ENCODE results near the gene PTTG1IP.
"Not testable (repeated sequence)": the region's sequence is repeated elsewhere in the genome, so short reads cannot be mapped to it uniquely, and the experiment has no call there.

The PTTG1IP gene

DNA sequence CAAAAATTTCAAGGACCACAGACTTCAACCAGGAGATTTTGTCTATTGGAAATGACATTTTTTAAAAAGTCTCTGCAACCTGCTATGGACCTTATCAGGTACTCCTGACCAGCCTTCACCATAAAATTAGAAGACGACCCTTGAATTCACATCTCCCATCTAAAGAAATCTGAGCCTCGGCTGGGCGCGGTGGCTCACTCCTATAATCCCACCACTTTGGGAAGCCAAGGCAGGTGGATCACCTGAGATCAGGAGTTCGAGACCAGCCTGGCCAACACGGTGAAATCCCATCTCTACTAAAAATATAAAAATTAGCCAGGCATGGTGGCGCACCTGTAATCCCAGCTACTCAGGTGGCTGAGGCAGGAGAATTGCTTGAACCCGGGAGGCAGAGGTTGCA, 5.7 kb upstream of the PTTG1IP start:
- not testable (repeated sequence) for DNase-seq

DNA sequence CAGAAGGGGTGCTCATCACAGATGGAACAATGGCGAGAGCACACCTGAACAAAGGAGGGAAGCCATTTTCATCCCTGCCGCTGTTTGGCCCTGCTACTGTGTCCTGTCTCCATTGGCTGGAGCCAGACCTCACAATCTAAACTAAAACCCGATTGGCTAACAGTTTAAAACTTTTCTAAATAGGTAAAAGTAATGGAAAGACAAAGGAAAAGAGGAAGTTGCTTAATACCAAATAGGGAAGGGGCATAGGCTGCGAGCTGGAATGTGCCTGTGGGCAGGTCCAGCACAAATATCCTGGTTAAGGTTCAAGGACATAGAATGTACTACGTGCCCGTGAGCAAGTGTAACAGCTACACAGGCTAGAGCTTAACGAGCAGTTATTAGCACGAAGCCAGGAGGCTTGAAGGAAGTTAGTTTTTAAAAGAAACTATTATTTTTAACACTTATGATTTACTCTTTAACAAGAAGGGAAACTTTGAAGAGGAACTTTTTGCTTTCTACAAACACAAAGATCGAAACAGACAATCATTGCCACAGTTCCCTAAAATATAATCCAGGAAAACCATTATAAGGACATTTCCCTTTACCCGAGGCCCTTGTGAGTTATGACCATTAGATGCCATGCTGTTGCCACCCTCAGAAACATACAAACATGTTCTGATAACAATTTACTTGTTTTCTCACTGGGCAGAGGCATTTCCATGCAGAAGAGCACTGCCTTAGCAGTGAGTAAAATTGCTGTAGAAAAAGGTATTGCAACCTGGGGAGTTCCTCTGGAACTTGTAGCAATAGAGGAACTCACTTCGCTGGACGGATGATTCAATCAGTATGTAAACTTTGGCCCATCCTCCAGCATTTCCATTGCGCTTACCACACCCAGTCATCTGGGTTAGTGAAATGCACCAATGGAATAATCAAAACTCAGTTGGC, 4.8 kb upstream of the PTTG1IP start:
- no peak for DNase-seq

DNA sequence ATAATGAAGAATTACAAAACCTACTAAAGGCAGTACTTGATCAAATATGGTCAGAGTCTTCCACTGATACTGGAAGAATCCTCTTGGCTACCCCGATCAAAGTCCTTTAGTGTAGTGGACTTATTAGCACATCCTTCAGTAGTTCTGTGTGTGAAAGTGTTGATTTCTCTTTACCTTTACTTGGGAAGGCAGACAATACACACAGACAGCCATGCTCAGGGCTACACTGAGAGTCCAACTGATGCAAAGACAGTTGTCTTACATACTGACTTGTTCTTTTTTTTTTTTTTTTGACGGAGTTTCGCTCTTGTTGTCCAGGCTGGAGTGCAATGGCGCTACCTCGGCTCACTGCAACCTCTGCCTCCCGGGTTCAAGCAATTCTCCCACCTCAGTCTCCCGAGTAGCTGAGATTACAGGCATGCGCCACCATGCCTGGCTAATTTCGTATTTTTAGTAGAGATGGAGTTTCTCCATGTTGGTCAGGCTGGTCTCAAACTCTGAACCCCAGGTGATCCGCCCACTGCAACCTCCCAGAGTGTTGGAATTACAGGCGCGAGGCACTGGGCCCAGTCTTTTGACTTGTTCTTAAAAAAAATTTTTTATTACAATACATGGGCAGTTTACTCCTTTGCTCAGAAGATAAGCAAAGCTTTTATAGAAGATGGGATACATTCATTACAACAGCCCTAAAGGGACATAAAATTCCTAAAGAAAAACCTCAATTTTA, 3.5 kb upstream of the PTTG1IP start:
- DNase-seq = no peak

DNA sequence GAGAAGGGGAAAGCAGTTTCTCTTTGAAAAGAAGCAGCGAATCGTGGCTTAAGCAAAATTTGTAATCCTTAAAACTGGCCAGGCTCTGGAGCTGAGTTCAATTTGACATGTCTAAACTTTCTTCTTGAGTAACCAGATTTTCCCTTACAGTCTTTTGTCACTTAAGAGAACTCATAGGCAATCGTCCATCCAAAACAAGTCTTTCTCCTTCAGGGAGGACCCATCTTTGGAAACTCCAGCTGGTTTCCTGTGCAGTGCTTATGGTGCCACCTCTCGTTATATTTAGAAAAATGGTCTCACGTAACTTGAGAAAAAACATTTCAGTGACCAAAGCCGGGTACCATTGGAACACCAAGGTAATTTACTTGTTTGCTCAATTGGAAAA, 1.8 kb upstream of the PTTG1IP start:
- no peak for DNase-seq

DNA sequence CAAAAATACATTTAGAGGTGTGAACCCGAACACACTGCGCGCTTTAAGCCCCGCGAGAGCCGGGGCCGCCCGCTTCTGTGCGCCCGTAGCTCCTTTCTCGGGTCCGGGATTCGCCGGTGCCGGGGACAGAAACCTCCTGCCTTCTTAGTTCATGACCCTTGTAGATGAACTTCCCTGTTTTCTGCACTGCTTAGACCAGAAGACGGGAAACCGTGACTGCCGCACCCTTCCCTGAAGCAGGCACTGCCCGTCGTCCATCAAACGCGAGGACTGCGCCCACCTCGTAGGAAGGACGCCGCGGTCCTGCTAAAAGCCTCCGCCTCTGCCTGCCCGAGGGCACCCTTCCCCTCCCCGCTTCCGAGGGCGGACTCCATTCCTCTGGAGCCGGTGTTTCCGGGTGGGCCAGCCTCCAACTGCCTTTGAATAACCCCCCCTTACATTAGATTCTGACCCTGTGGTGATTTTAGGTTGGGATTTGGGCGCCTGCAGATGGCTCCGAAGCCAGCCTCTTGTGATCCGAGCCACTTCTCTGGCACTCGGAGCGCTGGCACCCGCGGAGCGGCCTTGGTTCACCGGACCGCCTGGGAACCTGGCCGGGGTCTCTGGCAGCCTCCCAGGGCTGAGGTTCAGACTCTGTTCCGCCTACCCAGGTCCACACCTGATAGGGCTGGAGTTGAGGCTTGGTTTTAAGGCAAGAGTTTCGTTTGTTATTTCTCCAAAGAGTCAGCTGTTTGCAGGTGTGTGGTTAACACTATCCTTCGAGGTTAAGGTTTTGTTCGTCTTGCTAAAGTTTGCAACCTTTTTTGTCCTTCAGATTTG, 1.2 kb upstream of the PTTG1IP start:
- peak; percentile 79 for DNase-seq

DNA sequence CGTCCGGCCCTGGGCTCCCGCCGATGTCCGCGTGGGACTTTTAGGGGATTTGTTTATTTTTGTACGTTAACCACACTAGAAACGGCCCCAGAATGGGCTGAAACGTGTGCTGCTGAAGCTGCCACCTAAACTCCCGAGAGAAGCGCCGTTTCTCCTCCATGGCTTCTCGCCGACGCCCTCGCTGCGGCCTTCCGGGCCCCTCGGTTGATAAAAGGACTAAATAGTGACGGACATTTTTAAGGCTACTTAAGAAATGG, 678 bp upstream of the PTTG1IP start:
- DNase-seq = no peak

DNA sequence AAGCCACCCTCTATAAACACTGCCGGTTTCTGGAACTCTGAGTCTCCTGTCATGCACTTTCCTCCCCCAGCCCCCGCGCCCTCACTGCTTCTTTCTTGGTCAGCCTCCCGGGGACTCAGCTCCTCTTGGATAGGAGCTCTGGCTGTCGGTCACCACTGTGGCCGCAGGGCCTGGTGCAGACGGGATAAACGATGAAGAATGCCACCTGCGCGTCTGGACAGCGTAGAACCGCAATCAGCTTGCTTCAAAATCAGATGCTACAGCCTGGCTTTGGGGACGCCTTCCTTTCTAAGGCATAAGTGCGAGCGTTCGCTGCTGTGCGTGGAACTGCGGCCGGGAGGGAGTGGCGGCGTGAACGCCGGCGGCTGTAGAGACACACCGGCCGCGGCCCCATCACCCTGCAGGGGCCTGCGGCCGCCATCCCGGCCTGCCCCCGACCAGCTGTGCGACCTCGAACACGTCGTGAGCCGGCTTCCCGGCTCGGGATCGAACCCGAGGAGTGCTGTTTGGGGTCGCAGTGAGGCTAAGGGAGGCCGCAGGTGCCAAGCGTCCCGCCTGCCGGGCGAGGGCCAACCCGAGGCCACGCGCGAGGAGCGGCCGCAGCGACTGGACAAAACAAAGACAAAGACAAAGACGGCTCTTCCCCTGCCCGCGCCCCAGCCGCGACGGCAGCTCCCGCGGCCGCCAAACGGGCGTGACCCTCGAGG, 688 bp downstream of the PTTG1IP start:
- peak; percentile 70 for DNase-seq

DNA sequence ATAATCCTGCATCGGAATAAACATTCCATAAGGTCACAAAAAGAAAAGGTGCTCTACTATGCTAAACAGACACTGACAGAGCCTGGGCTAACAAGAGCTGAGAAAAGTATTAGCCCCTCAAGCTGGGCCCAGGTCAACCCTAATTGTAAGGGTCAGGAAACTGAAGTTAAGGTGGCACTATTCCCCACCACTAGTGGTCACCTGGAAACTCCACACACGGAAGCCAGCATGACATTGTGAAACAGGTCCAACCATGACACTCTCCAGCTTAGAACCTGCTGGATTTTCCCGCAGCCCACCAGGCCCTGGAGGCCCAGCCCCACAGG, 1.2 kb downstream of the PTTG1IP start:
- no peak for DNase-seq

DNA sequence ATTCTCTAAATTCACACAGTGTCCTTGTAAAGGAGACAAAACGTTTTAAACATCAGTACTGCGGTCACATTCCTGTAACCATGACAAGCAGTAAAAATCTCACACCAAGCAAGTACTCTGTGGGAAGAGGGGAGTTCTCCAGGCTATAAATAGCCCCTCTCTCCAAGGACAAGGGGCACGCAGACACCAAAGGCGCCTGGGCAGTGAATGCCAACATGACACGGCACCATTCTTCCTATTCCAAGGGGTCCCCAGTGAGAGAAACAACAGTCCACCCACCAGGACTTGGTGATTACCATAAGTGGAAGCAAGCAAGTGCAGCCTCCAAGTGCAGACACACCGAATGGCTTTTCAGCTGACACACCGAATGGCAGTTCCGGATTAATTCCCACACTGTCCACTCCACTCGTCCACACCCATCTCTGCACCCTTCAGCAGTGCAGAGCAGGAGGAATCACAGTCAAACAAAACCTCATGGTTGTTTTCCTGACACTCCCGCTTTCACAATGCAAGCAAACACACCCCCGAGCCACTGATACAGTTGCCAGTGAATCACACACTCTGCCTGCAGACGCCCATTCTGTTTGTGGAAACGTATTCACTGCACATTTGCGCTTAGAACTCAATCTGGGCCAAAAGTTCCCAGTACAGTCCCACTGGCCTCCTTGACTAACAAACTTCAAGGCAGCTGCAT, 1.8 kb downstream of the PTTG1IP start:
- DNase-seq = no peak

DNA sequence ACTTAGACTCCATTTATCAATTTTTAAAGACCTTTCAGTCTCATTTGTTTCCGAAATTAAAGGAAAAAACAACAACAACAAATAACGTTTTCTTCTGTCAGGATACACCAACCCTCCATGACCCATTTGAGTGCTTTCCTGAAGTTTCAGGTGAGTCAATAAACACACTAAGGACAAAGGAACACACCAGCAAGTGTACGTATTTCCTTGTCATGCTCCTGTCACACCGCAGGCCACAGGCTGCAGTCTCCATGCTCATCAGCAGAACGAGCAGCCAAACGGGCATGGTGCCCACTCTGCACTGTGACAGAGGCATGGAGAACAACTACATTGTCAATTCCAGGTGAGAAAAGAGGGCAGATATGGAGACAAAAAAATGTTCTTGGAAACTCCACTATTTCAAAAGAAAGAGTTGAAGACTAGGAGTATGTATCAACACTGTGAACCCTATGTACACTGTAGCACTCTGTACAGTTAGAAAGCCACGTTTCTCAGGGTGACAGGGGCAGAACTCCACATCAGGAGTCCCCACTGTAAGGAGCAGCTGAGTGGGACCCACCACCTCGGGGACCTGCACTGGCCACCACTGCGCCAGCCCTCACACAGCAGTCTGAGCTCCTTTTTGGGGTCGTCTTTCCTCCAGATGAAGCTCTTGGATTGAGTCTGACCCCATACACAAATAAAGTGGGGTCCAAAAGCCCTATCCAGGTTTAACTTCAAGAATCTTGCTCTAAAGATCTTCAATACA, 2.6 kb downstream of the PTTG1IP start:
- peak; percentile 76 for DNase-seq

DNA sequence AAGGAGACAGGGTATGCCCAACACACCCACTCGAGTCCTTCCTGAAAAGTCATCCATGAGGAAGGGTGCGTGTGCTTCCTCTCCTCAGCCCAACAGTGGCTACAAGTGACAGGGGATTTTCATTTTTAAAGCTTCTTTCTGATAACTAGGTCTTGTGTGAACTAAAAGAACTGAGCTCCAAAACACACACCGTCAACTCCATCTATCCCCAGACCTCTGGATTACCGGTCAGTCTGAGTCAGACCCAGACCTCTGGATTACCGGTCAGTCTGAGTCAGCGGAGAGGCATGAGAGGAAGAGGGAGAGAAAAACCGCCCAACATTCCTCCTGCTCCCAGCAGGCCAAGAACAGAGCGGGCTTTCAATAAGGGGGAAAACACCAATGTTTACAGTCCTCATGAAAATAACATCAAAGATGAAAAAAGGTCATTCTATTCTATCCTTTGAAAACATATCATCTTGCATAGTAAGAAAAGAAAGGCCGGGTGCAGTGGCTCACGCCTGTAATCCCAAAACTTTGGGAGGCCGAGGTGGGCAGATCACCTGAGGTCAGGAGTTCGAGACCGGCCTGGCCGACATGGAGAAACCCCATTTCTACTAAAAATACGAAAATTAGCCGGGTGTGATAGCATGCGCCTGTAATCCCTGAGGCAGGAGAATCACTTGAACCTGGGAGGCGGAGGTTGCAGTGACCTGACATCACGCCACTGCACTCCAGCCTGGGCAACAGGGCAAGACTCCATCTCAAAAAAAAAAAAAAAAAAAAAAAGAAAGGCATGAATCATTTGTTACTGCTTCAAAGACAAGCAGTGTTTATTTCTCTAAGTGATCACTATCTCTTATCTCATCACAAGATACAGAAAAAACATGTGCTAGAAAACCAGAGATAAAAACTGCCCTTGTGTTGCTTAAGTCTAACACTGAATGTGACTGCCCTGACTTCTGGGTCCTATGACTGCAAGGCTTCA, 3.4 kb downstream of the PTTG1IP start:
- no peak for DNase-seq

DNA sequence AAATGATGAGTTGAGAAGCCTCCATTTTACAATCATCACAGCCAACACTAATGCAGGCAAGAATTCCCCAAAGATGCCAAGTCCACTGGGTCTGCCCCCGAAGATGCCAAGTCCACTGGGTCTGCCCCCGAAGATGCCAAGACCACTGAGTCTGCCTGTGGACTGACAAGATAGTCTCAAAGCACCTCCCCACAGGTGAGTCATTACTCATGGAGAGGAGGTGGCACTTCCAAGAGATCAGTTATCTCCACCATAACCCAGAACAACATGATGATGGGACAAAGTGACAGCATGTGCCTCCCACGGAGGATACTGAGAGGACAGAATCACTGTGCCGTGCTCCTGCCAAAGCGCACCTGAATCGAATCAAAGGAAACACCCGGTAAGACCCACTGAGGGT, 4.8 kb downstream of the PTTG1IP start:
- no peak for DNase-seq

DNA sequence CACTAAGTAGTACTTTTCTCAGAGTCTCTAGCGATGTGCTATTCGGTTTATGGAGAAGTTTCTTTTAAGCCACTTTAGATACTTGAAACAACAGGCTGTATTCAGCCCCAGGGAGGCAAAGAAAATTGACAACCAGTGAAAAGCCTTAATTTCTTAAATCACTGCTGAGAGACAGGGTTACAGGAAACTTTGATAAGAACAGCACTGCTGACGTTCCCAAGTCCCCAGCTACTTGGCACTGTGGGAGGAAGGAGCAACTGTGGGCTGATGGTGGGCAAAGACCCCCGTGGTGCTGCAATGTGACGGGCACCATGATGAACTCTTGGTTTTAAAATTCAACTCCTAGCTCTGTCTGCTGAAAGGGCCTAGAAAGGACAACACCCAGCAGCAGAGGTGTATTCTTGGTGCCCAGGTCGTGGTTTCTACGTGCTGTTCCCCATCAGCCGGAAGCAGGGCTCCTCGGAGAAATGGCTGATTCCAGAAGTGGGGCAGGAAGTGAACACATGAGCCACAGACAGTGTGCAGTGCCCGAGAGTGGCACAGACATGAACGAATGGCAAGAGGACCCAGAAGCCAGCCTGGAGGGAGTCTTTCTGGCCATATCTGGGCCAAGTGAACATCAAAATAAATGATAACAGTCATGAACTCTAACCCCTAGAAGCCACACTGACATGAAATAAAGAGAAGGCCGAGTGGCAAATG, 5.3 kb downstream of the PTTG1IP start:
- peak; percentile 81 for DNase-seq

DNA sequence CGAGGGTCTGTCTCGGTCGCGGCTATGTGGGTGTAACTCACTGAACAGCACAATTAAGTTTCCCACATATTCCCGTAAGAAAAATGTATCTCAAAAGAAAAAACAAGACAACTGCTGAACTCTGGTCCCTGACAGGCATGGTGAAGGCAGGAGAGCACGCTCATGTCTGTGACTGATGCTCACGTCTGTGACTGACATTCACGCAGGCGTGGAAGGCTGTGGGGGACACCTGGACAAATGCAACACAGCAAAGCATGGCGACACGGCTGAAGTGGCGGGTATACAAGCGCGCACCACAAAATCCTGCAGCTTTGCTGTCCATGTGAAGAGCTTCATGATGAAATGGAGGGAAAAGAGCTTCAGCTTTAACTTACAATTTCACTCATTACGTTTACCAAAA, 6.0 kb downstream of the PTTG1IP start:
- no peak for DNase-seq

DNA sequence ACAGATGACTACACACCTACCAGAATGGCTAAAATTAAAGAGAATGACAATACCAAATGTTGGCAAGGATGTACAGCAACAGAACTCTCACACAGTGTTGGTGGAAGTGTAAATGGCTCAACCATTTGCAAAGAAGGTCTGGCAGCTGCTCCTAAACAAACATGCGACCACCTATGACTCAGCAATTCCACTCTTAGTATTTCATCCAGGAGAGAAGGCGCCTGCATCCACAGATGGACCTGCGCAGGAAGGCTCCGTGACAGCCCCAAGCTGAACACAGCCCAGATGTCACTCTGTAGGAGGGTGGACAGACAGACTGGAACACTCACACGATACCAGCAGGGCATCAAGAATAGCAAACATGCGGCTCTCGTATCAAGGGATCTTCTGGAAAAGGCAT, 6.7 kb downstream of the PTTG1IP start:
- no peak for DNase-seq

DNA sequence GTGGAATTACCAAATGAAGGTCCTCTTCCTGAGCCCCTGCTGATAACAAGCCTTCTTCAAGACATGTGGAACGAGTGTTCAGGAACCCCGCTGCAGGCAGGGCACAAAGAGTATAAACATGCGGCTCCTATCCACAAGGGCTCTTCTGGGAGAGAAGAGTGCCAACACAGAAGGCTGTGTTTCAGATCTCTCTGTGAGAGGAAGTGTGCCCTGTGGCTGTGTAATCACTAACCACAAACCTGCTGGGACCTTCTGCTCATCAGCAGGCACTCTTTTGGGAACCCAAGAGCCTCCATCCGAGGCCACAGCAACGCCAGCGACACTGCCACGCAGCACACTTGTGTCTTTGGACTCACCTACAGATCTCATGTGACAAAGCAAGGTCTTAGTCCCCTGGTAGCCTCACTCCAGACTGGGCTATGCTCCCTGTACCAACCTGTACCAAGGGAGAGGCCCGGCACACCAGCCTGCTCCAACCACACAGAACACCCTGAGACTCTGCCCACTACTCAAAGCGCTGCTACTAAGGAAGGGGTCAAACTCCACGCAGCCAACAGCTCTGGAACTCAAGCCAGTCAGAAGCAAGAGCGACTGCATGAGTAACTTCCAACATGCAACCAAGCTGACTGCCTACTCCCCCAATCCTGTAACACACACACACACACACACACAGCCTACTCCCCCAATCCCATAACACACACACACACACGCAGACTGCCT, 7.8 kb downstream of the PTTG1IP start:
- DNase-seq = no peak

DNA sequence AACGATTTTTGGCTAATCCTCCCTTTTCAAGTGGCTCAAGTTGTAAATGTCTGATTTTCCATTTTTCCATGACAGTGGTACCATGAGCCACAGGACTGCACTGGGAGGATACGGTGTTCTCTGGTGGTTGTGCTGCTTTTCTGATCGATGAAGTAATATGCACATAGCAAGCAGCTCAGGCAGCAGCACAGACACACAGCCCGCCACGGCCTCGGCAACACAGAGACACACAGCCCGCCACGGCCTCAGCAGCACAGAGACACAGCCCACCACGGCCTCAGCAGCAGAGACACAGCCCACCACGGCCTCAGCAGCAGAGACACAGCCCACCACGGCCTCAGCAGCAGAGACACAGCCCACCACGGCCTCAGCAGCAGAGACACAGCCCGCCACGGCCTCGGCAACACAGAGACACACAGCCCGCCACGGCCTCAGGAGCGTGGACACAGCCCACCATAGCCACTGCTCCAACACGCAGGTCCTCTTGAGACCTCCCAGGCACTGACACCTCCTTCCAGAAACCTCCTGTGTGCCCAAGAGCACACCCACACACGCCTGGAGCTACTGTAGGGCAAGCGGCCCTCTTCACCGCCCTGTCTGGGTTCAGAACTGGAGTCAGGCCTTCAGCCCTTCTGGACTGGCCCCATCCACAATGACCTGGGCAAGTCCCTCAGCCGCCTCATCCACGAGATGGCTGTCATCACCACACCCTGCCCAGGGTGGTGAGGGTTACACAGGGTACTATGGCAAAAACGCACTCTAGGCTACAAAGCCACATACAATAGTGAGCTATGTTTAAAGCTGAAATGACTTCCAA, 10.4 kb downstream of the PTTG1IP start:
- no peak for DNase-seq

DNA sequence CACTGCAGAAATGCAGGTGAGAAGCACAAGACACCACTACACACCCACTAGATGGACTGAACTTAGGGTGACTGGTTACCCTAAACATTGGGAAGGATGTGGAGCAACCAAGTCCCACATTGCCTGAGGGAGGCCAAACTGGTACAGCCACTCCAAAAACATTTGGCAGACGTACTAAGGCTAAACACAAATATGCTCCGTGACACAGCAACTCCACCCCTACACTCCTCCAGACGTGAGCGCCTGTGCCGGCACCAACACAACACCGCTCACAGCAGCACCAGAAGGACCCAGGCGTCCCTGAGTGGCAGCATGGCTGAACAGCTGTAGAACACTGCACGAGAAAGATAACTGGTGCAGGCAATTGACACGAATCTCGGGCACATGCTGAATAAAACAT, 14.7 kb downstream of the PTTG1IP start:
- DNase-seq = no peak
